Breast epithelium (tissue), 3 donors: ENCODE measurements around the gene CDC20.

Source experiments
- POLR2AphosphoS5 ChIP-seq, 3 donors: sonication (generic); formaldehyde crosslinking; IDR thresholded peaks; one replicate each; pipeline ENCODE4 v1.6.1; 2017; ENCODE audit warnings: antibody characterized with exemption in 3 of 3
- TF ChIP-seq, protein P1 (sequence below), 3 donors: fragments of 450-650 bp; IDR thresholded peaks; one replicate each; pipeline ENCODE4 v1.5.1; 2016 to 2017; ENCODE audit warnings: antibody characterized with exemption in 3 of 3, mild to moderate bottlenecking in 3 of 3, moderate library complexity in 3 of 3

DNA sequence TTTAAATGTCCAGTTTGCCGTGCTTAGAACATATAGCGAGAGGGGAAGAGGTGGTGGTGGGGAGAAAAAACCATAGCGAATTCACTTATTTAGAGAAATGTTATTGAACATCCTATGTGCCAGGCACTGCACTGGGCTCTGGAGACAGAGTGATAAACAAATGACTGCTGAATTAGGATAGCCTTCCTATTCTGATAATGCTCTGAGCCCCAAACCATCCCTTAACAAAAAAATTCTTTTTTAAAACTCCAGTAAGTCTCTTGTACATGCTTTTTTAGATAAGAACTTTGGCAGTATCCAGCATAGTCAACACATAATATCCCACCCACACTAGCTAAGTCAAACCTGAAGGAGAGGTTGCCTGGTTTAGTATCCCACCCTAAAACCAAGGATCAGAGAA lies 39.4 kb downstream of the CDC20 start:
- TF ChIP-seq, protein P1, sequence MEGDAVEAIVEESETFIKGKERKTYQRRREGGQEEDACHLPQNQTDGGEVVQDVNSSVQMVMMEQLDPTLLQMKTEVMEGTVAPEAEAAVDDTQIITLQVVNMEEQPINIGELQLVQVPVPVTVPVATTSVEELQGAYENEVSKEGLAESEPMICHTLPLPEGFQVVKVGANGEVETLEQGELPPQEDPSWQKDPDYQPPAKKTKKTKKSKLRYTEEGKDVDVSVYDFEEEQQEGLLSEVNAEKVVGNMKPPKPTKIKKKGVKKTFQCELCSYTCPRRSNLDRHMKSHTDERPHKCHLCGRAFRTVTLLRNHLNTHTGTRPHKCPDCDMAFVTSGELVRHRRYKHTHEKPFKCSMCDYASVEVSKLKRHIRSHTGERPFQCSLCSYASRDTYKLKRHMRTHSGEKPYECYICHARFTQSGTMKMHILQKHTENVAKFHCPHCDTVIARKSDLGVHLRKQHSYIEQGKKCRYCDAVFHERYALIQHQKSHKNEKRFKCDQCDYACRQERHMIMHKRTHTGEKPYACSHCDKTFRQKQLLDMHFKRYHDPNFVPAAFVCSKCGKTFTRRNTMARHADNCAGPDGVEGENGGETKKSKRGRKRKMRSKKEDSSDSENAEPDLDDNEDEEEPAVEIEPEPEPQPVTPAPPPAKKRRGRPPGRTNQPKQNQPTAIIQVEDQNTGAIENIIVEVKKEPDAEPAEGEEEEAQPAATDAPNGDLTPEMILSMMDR (IDR thresholded peaks at IDR 0.05), result no peak
- no peak for TF ChIP-seq POLR2AphosphoS5 (IDR thresholded peaks at IDR 0.05)
